H1 (cell line): ENCODE measurements around the gene UNC13D. TPM values are rescaled to one million over a fixed set of nuclear protein-coding genes. Genes with fewer than 3 reads are reported as not detected.

Experiments
- BACH1 ChIP-seq: IDR thresholded peaks from 2 replicates; pipeline ENCODE4 v1.6.1; 2012; ENCODE audit warnings: low read length, improper control_type of control experiment
- polyA plus RNA-seq, 7 experiments: library from polyadenylated mRNA; depleted of rRNA in 3 of 7; stranded (reverse) in 5 of 7; unstranded in 2 of 7; fragments of >200 nt in 5 of 7; fragments of 200-250 nt in 2 of 7; gene quantifications; 1 replicate in 5 of 7; 2 replicates in 1 of 7; 4 replicates in 1 of 7; pipeline versions ENCODE4 v1.2.1 to v1.2.3, GENCODE V29; 2011 to 2013; ENCODE audit warnings: missing spikeins in 2 of 7, mixed read lengths in 2 of 7
- total RNA-seq: library from RNA; stranded (reverse); fragmentation: NEBNext Ultra II Directional; extraction: Animal tissue kit (Norgen Biotek cat#: 25700); gene quantifications from 2 replicates; pipeline ENCODE4 v1.2.1, GENCODE V29; 2021
- TF ChIP-seq, protein P1 (sequence below): fragments of 300-600 bp; sonication (generic); IDR thresholded peaks from 2 replicates; pipeline ENCODE4 v1.7.1; 2012; ENCODE audit warnings: low read length, moderate library complexity, mild to moderate bottlenecking, inconsistent platforms; ENCODE audit not compliant: insufficient replicate concordance

Gene UNC13D
- total and polyA plus RNA-seq, 2 of the 8 experiments (the other 6 are each of a cell fraction or from before 2014, with no cell fraction given), result 3.6 to 8.4 TPM

- TF ChIP-seq, protein P1, sequence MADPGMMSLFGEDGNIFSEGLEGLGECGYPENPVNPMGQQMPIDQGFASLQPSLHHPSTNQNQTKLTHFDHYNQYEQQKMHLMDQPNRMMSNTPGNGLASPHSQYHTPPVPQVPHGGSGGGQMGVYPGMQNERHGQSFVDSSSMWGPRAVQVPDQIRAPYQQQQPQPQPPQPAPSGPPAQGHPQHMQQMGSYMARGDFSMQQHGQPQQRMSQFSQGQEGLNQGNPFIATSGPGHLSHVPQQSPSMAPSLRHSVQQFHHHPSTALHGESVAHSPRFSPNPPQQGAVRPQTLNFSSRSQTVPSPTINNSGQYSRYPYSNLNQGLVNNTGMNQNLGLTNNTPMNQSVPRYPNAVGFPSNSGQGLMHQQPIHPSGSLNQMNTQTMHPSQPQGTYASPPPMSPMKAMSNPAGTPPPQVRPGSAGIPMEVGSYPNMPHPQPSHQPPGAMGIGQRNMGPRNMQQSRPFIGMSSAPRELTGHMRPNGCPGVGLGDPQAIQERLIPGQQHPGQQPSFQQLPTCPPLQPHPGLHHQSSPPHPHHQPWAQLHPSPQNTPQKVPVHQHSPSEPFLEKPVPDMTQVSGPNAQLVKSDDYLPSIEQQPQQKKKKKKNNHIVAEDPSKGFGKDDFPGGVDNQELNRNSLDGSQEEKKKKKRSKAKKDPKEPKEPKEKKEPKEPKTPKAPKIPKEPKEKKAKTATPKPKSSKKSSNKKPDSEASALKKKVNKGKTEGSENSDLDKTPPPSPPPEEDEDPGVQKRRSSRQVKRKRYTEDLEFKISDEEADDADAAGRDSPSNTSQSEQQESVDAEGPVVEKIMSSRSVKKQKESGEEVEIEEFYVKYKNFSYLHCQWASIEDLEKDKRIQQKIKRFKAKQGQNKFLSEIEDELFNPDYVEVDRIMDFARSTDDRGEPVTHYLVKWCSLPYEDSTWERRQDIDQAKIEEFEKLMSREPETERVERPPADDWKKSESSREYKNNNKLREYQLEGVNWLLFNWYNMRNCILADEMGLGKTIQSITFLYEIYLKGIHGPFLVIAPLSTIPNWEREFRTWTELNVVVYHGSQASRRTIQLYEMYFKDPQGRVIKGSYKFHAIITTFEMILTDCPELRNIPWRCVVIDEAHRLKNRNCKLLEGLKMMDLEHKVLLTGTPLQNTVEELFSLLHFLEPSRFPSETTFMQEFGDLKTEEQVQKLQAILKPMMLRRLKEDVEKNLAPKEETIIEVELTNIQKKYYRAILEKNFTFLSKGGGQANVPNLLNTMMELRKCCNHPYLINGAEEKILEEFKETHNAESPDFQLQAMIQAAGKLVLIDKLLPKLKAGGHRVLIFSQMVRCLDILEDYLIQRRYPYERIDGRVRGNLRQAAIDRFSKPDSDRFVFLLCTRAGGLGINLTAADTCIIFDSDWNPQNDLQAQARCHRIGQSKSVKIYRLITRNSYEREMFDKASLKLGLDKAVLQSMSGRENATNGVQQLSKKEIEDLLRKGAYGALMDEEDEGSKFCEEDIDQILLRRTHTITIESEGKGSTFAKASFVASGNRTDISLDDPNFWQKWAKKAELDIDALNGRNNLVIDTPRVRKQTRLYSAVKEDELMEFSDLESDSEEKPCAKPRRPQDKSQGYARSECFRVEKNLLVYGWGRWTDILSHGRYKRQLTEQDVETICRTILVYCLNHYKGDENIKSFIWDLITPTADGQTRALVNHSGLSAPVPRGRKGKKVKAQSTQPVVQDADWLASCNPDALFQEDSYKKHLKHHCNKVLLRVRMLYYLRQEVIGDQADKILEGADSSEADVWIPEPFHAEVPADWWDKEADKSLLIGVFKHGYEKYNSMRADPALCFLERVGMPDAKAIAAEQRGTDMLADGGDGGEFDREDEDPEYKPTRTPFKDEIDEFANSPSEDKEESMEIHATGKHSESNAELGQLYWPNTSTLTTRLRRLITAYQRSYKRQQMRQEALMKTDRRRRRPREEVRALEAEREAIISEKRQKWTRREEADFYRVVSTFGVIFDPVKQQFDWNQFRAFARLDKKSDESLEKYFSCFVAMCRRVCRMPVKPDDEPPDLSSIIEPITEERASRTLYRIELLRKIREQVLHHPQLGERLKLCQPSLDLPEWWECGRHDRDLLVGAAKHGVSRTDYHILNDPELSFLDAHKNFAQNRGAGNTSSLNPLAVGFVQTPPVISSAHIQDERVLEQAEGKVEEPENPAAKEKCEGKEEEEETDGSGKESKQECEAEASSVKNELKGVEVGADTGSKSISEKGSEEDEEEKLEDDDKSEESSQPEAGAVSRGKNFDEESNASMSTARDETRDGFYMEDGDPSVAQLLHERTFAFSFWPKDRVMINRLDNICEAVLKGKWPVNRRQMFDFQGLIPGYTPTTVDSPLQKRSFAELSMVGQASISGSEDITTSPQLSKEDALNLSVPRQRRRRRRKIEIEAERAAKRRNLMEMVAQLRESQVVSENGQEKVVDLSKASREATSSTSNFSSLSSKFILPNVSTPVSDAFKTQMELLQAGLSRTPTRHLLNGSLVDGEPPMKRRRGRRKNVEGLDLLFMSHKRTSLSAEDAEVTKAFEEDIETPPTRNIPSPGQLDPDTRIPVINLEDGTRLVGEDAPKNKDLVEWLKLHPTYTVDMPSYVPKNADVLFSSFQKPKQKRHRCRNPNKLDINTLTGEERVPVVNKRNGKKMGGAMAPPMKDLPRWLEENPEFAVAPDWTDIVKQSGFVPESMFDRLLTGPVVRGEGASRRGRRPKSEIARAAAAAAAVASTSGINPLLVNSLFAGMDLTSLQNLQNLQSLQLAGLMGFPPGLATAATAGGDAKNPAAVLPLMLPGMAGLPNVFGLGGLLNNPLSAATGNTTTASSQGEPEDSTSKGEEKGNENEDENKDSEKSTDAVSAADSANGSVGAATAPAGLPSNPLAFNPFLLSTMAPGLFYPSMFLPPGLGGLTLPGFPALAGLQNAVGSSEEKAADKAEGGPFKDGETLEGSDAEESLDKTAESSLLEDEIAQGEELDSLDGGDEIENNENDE, result no peak
- TF ChIP-seq BACH1, result no peak
Observed at GRCh38 chr17:75875182-75875939, 31.2 kb upstream of the UNC13D start (continued).
